Activated CD4-positive, alpha-beta T cell treated with anti-CD3 and anti-CD28 coated beads, Interleukin-2, amount 50 U/mL, for 48 hours (primary cell): ENCODE measurements around the gene EGR2.

Experiments used
- DNase-seq, 2 experiments: peaks; one replicate each; pipeline ENCODE4 v3.0.0-alpha.2; 2020

EGR2 gene

DNA sequence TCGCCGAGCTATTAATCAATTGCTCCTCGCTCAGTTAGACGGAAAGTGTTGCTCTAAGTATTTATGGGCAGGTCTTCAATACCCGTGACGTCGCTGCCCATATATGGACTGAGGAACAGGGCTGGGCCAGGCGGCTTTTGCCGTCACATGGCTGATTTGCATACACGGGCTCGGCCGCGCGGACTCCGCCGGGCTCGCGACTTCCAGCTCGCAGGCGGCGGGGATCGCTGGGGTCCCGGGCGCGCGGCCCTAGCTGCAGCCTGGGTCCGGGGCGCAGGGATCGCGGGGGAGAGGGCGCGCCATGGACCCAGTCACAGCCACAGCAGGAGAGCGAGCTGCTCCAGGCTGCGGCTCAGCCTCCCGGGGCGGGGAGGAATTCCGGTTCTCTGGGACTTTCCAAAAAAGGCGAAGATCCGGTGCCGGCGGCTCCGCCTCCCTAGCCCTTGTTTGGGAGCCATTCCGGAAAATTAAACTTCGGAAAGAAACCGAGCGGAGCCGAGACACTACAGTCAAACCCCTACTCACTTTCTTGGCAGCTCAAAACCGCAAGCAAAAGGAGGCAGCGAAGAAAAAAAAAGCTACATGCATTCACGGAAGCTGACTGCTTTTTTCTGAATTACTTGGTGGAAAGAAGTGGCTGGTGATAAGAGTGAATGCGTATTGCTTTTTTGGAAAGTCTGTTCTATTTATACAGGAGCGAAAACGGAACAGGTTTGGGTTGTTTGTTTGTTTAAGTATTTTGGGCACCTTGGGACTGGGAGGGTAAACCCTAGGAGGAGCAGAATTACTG lies at the start of gene EGR2:
Gene EGR2, minus strand, starts transcription at position 36 of the 790 bp plus-strand sequence. CDS start 337 bp downstream, outside the sequence.
- peak; percentile 94 to 96 for DNase-seq

DNA sequence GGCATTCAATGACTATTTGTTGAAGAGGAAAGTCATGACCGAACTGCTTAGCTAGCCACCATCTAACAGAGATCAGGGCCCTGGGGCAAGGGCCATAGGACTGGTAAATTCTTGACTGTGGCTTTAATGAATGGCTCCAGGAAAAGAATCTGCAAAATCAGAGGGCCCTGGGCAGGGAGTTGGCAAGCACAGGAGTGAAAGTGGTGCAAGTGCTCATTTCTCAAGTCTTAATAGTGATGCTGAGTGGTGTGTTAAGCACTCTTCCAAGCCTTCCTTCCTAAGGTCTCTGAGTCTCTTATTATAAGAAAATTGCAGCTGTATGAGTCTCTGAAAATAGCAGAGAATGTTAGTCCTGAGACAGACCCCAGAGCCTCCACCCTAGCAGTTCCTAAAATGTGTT lies 46.3 kb upstream of the EGR2 start:
- no peak for DNase-seq

DNA sequence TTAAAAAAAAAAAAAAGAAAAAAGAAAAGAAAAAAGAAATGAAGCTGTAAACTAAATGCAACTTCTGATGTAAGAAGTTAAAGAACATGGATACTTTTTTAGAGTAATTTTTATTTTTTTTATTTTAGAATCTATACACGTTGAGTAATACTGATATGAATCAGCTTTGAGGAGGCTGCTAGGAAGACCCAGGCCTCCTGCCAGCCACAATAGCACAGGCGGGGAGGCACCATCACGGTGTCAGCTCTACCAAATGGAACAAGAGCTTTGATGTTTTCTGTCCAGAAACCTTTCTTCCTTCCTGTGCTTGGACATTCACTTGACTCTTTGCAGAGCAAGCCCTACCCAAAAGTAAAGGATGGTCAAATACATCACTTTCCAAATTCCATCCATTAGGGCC lies 45.3 kb upstream of the EGR2 start:
- no peak for DNase-seq

DNA sequence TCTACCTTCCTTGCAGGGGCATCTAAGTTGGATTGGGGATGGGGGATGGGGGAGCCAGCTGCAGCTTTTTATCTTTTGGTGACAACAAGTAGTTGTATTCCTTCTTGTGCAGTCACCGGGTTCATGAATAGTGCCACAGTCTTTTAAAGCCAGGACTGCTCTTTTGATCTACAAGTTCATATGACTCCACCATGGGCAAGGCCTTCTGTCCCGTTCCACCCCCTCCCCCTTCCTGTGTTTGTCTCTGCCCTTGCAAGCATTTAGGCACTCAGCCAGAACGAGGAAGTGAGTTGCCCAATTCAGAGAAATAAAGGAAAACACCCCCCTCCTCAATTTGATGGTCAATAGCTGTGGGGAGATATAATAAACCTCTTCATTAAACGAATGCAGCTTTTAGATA lies 44.8 kb upstream of the EGR2 start:
- DNase-seq, result no peak

DNA sequence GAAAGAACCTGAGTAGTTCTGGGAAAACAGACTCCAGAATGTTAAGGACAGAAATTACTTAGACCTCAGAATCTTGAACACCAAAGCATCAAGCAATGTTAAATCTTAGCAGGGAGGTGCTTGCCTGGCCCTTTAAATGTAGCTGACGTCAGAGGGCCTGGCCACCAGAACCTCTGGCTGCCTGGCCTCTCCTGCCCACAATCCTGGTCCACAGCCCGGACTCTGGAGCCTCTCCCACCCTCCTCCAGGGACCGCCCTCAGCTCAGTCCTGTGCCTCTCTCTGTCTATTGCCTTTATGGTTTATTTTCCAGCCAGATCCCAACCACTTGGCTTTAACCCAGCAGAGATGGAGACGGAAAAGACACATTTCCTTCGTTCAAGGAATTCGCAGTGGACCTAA lies 42.2 kb upstream of the EGR2 start:
- DNase-seq, result no peak

DNA sequence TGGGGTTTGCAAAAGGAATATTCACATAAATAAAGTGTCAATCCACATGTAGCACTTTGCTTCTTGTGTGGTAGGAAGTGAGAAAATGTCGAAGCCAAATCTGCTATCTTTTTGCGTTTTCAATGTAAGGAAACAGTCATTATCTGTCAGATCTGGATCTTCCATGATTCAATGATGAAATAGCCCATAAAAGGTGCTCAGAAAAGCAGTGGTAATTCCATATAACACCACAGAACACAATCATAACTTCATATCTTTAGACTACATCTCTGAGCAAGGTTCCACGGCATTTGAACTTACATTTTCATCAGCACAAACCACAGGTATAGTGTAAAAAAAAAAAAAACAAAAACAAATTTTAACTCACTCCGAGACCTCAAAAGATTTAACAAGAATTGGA lies 39.9 kb upstream of the EGR2 start:
- DNase-seq, result no peak

DNA sequence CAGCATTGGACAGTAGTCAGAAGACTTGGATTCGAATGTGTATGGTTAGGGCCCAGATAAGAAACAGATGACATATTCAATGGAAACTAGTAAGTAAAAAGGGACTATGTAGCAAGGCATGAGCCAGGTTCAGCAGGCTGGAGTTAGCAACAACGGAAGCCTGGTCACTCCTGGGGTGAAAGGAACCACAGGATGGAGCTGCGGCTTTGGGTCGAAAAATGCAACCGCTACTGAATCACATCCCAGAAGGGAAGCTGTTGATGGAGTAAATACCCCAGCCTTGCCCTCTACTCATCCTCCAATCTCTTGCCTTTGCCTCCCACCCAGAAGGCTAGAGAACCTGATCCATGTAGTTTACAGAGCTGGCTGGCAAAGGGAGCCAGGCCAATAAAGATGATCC lies 37.5 kb upstream of the EGR2 start:
- DNase-seq, result peak; percentile 63 to 72

DNA sequence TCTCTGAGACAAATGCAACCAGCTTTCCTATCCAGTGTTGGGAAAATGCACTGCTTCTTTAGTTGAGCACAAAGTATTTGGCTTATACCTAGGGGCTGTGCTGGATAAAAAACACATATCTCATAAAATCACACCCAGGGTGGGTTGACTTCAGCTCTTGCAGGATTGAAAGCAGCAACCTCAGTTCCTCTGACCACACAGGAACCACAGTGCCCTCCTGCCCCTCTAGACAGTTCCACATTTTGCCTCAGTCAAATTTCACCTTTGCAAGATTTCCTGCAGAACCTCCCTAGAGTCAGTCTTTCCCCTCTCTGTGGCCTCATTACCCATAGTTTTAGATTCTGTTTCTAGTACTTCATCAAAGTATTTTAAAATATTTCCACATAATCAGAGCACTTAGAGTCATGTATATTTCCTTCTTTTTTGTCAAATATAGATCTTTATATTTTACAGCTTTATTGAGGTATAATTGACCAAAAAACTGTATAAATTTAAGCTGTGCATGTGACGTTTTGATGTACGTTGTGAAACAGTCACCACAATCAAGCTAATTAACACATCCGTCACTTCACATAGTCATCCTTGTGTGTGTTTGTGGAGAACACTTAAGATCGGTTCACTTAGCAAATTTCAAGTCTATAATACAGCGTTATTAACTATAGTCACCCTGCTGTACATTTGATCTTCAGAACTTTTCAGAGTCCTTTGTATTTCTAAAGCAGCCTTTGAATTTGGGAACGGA lies 37.0 kb upstream of the EGR2 start:
- DNase-seq, result peak; percentile 31 to 57

DNA sequence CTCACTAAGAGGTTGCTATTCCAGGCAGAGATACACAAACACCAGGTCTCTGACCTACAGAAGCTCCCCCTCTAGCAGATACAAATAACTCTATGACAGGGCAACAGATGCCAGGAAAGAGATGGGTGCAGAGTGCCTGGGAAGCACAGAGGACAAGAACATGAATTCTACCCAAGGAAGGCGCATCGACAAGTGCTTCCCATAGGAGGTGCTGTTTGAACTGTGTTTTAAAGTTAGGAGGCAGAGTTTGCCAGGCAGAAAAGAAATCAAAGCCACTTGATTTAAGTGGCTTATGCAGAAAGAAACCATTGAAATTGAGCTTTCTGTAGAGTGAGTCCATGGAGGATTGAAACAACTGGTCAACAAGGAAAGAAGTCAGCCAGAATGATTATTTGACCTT lies 35.3 kb upstream of the EGR2 start:
- peak; percentile 45 to 46 for DNase-seq

DNA sequence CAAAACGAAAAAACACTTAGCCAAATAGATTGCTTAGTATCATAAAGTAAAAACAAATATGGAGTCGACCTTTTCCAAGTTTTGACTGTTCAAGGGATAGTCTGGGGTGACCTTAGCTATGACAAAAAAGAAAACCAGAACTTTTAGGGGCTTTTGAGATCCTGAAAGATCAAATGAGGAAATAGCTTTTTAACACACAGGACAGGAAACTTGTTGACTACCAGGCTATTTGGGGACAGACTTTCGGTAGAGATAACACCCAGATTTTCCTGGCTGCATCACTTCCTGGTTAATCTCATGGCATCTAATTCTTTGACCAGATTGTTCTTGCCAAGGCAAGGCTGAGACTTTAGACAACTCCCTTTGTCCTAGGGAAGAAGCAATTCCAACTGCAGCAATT lies 34.5 kb upstream of the EGR2 start:
- no peak for DNase-seq

DNA sequence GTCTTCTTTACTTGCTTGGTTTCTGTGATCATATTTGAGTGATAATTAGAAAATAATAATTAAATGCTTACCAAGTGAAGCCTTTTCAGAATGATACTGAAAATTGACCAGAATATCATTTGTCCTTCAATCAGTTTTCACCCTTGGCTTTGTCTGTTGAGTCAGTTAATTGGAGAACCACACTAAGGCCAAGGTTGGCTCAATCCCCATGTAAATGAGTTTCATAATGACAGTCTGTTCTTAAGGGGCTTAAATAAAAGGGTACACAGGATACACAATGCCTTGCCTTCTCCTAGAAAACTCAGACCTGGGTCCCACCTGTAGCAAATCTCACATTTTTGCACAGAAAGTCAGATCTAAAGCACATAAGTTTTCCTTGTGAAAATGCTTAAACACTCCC lies 31.3 kb upstream of the EGR2 start:
- no peak for DNase-seq

DNA sequence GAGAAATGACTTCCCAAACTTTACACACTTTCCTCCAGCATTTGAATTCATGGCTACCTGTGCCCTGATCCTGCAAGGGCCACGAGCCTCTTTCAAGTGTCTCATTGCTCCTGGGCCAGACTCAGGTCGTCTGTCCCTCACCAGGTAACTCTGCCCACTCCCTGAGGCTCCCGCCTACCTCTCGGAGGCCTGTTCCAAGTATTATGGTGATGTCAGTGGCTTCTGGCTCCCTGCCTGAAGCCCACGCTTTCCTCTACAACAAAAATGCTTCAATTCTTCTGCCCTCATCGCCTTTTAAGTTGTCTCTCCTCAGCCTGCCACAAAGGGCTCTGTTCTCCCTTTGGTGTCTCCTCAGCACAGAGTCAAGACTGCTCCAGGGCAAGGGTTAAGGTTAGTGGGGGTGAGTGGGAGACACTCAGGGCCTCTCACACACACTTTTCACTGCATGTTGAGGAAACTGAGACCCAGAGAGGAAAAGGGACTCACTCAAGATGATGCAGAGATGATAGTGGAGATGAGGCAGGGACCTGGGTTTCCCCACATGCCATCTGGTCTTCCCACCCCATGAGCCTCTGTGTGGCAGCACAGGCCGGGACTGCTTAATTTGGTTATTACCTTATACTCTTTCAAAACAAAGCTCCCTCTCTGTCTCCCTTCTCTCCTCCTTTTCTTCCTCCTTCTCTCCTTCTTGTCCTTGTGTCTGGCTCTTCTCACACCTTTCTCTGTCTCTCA lies 28.3 kb upstream of the EGR2 start:
- DNase-seq, result peak; percentile 29 to 44

DNA sequence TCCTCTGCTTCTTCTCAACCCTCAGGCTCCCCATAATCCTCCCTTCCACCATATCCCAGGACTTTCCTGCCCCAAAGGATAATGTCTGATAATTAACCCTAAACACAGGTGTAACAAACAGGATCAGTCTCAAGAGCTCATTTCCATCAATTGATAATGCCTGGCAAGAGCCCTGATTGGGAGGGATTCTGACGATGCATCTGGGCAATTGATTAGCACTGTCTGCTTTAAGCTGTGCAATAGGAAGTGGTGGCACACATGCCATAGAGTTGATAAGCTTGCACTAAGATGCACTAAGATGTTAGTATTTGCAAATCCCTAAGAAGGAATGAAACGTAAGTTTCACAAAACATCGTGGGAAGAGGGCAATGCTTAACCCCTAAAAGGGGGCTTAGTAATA lies 27.4 kb upstream of the EGR2 start:
- DNase-seq, result no peak

DNA sequence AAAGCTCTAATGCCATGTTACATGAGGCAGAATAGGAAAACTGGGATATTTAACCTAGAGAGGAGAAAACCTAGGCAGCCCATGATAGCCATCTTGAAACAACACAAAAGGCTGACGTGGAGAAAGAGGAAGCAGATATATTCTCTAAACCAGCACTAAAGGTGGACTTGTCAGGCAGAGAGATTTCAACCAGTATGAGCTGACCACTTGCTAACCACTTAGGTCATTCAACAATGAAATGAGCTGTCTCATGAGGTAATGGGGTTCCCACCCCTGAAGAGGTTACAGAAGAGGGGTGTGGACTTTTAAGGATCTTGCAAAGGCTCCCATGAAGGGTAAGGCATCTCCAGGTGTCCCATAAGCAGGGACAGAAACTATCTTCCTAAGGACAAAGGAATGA lies 26.8 kb upstream of the EGR2 start:
- no peak for DNase-seq

DNA sequence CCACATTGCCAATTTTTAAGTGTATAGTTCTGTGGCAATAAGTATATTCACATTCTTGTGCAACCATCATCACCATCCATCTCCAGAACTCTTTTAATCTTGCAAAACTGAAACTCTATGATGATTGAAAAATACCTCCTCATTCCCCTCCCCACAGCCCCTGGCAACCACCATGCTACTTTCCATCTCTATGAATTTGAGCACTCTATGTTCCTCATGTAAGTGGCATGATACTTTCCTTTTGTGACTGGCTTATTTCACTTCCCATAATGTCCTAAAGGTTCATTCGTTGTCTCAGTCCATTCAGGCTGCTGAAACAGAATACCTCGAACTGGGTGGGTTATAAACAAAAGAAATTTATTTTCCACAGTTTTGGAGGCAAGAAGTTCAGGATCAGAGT lies 23.4 kb upstream of the EGR2 start:
- peak in 1 of 2 experiments; percentile 25 for DNase-seq

DNA sequence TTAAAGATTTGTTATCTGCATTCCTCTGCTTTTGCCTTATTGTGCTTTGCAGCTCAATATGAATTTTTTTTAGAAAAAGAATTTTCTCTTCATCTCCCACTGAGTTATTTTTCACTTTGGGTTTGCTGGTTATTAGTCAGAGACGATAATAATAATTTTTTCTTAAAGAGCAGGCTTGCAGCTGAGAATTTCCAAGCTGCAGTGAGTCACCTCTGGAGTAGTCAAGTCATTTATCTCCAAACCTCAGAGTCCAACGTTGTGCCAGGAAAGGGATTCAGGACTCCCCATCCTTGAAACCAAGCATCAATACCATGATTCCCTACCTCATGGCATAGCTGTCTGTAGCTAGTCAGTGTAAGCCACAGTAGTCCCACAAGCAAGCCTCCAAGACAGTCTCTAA lies 15.2 kb upstream of the EGR2 start:
- no peak for DNase-seq

DNA sequence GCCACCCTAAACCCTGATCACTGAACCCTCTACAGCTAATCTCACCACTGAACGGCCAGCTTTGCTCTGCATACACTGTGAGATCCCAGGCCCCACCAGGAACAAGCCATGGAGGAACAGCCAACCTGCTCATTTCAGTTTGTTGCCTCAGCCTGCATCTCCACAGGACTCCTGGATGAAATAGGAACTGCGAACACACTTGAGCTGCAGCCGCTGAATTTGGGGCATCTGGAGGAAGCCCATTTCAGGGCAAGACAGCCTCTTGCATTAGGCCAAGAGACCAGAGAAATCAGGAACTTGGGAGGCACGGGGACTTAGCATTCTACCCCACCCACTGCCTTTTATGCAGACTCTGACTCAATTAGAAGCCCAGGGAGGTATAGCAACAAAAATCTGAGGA lies 14.5 kb upstream of the EGR2 start:
- DNase-seq, result no peak

DNA sequence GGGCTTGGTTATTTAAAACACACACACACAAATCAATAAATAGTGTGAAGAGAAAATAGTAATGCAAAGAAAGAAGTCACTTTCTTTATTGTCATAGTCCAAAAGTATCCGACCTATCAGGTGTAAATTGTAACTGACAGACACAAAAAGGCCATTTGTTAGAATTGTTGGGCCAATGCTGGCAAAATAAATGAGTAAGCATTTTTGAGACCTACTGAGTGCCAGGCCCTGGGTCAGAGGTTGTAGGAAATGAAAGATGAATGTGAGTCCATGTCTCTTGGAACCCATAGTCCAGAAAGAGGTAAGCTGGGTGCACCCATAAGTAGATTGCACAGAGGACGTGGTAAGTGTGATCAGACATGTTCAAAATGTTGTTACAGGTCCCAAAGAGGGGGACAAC lies 13.5 kb upstream of the EGR2 start:
- no peak for DNase-seq

DNA sequence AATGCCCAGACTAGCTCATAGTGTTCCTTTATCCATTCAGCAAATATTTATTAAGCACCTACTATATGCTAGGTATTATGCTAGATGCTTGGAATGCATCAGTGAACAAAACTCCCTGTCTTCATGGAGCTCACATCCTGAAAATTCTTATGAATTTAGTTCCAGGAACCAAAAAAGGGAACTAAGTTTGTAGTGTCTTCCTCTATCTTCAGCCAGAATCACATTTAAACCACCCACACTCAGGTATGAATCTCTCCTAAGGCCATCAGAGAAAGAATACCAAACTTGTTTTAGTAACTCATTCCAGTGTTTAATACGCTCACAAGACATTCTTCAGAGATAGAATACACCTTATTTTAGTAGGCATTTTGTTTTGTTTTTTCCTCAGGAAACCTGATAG lies 10.1 kb upstream of the EGR2 start:
- no peak for DNase-seq

DNA sequence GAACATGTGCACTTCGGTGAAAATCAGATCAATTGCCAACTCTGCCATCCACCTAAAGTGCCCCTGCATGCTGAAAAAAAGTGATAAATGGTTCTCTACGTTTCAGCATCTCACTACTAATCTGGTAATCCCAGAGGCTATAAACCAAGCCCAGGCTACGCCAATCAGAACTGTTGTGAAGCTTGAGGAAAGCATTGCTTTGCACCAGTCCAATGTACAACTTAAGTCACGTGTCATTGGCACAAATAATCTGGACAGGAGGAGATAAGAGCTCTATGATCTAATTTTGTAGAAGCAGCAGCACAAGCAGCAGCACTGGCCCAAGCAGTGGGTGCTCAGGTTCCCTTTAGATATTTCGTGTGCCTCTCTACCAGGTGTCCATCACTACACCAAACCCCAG lies 4.4 kb upstream of the EGR2 start:
- no peak for DNase-seq

DNA sequence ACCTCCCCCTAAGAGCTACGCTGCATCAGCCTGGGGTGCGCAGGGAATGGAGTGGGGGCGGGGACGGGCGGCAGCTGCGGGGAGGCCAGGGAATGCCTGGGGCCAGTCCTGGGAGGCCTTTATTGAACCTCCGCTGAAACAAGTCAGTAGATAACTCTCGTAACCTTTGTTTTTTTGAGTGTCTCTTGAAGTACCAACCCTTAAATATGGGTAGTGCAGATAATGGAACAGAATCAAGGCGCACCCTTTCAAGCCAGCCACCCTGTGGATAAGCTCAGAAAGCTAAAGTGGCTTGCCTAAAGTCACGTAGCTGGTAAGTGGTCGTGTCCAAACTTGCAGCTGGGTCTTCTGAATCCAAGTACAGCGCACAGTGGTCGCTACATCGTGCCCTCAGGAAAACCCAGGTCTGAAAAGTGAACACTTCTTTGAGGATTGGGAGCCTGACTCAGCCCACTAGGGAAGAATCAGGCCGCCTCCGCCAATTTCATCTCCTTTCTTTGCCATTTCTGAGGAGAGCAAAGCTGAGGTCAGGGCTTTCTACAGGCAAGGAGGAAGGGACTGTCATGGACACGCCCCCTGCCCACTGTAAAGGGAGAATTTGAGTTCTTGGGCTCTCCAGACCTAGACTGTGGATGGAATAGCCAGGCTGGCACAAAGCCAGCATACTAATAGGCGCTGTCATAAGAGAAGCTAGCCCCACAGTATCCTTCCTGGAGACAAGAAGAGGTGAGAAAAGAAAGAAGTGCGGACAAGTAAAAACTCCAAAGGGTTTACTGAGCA lies 3.2 kb upstream of the EGR2 start:
- no peak for DNase-seq

DNA sequence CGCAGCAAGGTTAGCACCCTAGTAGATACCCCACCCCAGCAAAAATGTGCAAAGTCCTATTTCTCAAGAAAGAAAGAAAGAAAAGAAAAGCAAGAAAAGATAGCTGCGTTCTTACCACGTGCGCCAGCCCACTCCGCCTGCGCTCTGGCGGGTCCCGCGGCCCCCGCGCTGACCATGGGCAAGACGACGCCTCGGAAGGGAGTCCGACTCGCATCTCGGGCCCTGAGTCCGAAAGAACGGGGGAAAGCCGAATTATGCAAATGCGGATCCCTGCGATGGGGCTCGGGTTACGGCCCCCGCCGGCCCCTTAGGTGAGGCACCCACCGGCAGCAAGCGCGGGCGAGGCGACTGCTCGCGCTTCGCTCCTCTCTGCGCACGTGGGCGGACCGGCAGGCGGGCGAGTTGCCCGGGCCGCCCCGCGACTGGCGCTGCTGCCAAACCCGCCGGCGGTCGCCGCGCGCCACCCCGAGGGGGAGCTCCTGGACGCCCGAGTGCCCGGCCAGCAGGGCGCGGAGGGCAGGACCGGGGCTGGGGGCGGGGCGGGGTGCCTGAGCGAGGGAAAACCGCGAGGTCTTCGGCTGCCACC lies 2.4 kb upstream of the EGR2 start:
- DNase-seq, result peak; percentile 65 to 71
